HG03280 (cell line): ENCODE results near the gene KCTD6.

Source experiments
- ATAC-seq: cut with Tn5 transposase; IDR thresholded peaks from one replicate; pipeline ENCODE4 v1.9.1; 2021; ENCODE audit warnings: mild to moderate bottlenecking, moderate library complexity; ENCODE audit not compliant: unreplicated experiment

The KCTD6 gene

DNA sequence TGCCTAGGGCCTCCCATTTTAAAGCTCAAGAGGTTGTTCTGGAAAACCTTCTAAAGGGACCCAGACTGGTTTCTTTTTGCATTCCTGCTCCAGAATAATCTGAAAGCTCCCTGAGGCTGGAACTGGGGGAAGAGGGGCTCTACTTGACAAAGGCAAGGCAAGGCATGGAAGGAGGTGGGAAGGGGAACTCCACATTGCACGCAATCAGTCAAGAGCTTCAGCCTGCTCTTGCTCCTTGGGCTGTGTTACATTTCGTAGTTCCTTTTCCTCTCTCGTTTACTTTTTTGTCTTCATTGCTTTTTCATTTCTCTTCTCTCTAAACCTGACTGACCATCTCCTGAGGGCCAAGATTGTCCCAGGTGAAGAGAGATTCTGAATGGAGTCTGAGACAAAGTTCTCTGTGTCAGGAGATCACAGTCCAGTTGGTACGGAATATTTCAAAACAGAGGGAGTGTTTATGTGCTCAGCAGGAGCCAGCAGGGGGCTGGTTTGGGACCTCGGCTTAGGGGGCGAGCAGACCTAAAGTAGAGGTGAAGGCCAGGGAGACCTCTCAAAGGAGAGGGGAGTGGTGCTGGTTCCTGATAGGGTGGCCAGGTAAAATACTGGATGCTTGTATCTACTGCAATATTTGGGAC lies 6.0 kb upstream of the KCTD6 start:
- ATAC-seq, result no peak

DNA sequence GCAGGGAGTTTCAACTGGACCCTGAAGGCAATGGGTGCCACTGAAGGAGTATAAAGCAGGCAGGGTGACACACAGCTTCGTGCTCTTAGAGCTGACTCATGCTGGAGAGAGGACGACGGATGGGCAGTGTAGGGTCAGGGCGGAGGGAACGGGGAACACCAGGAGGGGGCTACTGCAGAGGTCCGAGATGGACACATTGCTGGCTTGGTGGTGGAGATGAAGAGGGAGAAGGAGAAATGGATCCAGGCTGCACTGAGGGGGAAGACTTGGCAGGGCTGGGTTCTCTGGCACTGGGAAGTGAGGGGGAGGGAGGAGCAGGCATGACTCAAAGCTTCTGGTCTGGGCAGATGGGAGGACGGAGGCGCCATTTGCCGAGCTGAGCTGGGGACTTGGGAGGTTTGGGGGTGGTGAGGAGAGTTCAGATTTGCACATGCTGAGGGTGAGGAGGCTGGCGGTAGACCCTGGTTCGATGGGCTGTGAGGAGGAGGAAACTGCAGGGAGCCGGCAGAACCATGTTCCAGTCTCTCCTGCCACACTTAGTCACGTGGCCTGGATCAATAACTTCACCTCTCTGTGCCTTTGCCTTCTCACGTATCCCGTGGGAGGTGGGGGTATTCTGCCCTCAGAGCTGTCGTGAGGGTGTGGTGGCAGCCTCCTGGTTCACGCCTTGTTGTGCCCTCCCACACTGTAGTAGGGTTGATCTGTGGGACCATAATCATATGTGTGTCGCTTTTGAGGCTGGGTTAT lies 4.6 kb upstream of the KCTD6 start:
- no peak for ATAC-seq

DNA sequence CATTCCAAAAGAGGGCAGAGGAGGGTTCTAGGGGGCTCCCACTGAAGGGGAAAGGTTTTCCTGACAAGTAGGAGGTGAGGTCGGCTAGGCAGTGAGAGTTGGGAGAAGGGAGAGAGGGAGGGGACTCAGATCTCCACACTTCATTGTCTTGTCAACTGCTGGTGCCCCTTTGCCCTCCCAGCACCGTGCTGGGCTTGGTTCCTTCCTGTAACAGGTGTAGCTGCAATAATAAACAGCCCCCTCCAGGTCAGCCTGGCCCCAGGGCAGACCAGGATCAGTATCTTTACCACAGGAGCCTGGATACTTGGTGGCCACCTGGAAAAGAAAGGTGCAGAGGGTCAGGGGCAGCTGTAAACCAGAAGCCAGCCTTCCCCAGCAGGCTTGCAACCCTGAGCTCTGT lies 2.9 kb upstream of the KCTD6 start:
- no peak for ATAC-seq

- no peak for ATAC-seq
Observed at GRCh38 chr3:58490860-58491501, 915 bp upstream of the KCTD6 start.

GRCh38 chr3:58492494-58492905 lies 604 bp downstream of the KCTD6 start:
- no peak for ATAC-seq

DNA sequence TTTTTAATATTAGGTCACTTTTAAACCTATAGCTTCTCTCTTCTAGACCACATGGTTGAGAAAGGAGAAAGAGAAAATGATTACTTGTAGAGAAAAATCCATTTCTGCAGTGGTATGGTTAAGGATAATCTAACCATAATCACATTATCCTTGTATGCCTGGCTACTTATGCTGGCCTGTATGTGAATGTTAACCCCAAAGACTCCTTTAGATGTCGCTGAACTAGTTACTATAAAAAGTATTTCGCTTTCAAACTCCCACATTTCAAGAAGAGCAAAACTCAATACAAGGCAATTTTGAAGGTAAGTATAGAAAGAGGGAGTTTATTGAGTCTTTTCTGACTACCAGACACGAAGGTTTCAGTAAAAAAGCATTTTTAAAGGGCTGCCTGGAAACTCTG lies 2.2 kb downstream of the KCTD6 start:
- ATAC-seq, result no peak

- no peak for ATAC-seq
Observed at GRCh38 chr3:58495101-58495500, 3.2 kb downstream of the KCTD6 start.

GRCh38 chr3:58496206-58496857 lies 4.4 kb downstream of the KCTD6 start:
- no peak for ATAC-seq

GRCh38 chr3:58497097-58497496 lies 5.2 kb downstream of the KCTD6 start:
- no peak for ATAC-seq

GRCh38 chr3:58502872-58503271 lies 11.0 kb downstream of the KCTD6 start:
- no peak for ATAC-seq

DNA sequence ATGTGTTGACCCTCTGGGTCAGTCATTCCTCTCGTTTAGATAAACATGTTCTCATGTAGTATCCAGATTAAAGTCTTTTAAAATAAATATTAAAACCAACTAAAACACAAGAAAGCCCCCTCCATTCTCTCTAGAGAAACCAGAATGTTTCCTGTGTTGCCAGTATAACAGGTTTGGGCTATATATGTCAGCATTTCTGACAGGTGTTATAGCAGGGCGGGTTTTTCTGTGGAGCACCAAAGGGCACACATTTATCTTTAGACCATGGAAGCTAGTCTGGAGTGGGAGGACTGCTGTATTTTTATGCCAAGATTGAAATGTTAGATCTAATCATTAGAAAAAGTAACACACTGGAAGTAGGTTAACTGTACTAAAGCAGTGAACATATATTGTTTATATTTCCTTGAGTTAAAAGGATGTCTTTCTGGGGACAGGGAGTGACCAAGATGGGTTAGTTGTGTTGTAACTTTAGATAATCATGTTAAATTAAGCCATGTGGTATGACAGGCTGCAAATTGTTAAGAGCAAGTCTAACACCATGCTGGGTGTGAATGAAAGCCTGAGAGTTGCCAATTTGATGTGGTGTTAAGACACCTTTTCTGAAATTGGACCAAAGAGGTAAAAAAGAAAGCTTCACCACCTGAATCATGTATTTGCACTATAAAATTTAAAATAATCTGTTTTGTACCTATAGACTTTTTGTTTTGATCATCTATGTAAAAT lies 15.6 kb downstream of the KCTD6 start:
- ATAC-seq, result no peak

GRCh38 chr3:58508437-58508836 lies 16.5 kb downstream of the KCTD6 start:
- no peak for ATAC-seq

GRCh38 chr3:58514405-58514804 lies 22.5 kb downstream of the KCTD6 start:
- ATAC-seq, result no peak

DNA sequence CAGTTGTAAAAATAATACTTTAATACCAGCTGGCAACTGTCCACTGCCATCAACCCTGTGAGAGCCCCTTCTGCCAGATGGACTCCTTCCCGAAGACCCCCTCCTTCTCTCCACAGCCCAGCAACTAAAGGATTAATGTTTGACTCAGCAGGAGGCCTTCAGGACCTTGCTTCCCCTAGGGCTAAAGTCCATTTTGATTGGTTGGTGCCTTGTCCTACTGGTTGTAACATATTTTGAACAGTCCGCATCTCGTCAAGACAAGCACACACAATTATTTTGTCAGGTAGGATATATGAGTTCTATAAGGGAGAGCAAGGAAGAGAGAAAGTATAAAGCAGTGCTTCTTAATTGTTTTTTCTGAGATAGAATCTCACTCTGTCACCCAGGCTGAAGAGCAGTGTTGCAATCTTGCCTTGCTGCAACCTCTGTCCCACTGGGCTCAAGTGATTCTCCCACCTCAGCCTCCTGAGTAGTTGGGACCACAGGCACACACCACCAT lies 26.4 kb downstream of the KCTD6 start:
- ATAC-seq, result no peak

DNA sequence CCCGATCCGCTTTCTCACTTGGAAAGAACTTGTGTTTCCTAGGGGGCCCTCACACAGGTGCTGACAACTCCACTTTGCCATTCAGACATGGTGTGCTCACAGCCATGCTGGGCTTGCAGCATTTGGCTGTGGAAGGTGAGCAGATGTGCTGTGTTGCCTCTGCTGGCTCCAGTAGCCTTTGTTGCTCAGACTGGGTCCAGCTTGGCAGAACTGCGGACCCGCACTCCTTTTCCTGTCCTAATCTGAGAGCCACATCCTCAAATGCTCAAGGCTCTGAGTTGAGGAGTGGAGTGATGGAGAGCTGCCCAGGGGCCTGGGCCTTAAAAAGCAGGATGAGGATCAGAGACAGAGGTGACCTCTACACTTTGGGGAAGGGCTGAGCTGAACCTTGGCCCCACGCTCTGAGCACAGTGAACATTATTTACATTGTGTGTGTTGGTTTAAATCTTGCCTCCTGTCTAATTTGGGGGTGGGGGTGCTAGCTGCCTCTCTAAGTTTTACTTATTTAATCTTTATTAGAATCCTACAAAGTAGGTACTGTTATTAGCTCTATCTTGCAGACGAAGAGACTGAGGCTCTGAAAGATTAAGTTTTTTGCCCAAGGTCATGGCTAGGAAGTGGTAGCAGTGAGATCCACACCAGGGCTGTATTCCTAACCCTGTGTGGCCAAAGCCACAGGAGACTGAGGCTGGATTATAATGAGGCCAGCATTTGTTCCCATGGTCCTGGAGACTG lies 27.9 kb downstream of the KCTD6 start:
- ATAC-seq, result no peak

- ATAC-seq, result no peak
Observed at GRCh38 chr3:58520403-58521335, 28.8 kb downstream of the KCTD6 start.

DNA sequence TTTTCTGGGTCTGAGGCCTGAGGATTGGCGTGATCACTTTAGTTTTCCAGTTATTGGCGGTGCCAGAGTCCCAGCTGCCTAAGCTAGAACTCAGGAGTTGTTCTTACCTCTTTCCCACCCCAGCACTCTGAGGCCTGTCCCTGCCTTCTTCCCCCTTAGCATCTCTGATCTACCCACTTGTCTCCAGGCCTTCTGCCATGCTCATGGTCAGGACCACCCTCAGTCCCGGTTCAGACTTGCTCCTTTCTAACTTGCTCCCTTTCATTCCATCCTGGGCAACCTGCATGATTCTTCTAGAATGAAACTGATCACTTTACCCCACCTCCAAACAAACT lies 29.4 kb downstream of the KCTD6 start:
- ATAC-seq, result no peak

DNA sequence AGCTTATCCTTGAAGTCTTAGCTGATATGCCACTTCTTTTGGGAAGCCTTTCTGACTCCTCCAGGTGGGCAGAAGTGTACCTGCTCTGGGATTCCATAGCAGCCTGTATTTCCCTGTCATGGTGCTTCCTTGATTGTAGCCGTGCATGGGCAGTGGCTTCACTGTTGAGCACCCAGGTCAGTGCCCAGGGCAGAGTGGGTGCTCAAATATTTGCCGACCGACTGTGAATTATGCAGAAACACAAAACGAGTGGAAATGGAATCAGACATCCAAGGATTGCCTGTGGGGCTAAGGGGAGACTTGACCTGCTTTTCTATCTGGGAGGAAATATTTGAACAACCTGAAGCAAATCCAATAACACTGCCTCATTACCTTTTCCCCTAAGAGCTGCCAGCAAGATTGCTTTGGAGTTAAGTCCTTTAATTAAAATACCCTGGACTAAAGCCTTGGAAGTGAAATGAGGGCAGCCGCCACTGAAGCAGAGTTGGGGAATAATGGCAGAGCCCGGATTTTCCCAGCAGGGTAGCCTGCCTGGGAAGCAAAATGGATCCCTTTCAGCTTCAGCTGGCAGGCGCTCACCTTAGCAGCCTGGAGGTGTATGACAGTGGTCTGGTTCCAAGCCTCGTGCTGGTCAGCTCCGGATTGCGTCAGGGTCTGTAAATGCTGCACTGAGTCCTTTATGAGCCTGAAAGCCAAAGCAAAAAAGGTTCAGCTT lies 30.2 kb downstream of the KCTD6 start:
- ATAC-seq, result no peak
